AG04450 (cell line): ENCODE measurements around the gene COL11A2. TPM values are rescaled to one million over a fixed set of nuclear protein-coding genes. Genes with fewer than 3 reads are reported as not detected.

Source experiments
- CTCF ChIA-PET: fragments of 300-600, 350-600 bp; formaldehyde crosslinking; extraction: SDS; loops from one replicate; lab custom pipeline; 2022; ENCODE audit warnings: antibody characterized with exemption, inconsistent platforms; lab: Charles Lee
- POLR2A ChIA-PET: fragments of 350-600 bp; formaldehyde crosslinking; extraction: SDS; loops from one replicate; lab custom pipeline; 2021; ENCODE audit warnings: antibody characterized with exemption, inconsistent platforms; lab: Yijun Ruan, JAX
- DNase-seq: peaks from one replicate; pipeline ENCODE4 v3.0.0-alpha.2; 2011; ENCODE audit warnings: low read depth, low spot score
- H3K27ac ChIP-seq: one replicate; pipeline ENCODE4 v1.5.1; 2012; ENCODE audit warnings: low read depth, low read length, control low read depth
- H3K27me3 ChIP-seq: one replicate; pipeline ENCODE4 v1.6.0; 2012; ENCODE audit warnings: low read length; ENCODE audit not compliant: control insufficient read depth, insufficient read depth
- H3K4me3 ChIP-seq: 2 replicates; pipeline ENCODE4 v1.5.1; 2011; ENCODE audit warnings: mild to moderate bottlenecking, low read depth, low read length, control low read depth
- H3K9me3 ChIP-seq: 2 replicates; pipeline ENCODE4 v1.5.1; 2012; ENCODE audit warnings: low read length; ENCODE audit not compliant: control insufficient read depth, insufficient read depth
- CTCF ChIP-seq: IDR thresholded peaks from 2 replicates; pipeline ENCODE4 v1.5.1; 2011; ENCODE audit warnings: low read depth, low read length, control low read depth, inconsistent platforms
- polyA plus RNA-seq: library from polyadenylated mRNA; depleted of rRNA; stranded (reverse); fragments of >200 nt; gene quantifications from 2 replicates; pipeline ENCODE4 v1.2.3, GENCODE V29; 2011

COL11A2 gene
- polyA plus RNA-seq, 1 experiment, result 0.26 TPM

GRCh38 chr6:33173535-33174180 lies 18.6 kb downstream of the COL11A2 start:
- DNase-seq, result no peak
- CTCF ChIA-PET, result interaction anchor here (0.6 to 1.7 kb wide), 7 partner anchors 9 to 288 kb away, joined by 3 to 6 read pairs (median 5); partner anchors contain the start of gene HLA-DMA
- POLR2A ChIA-PET, result no interaction called here
- no peak overlapping the region for H3K4me3 ChIP-seq
- H3K9me3 ChIP-seq, result no peaks in the 10 kb centered on the region; the same call in 1 of the 2 replicates
- H3K27ac ChIP-seq, result no peak overlapping the region
- peaks cover 19% of the 10 kb centered on the region for H3K27me3 ChIP-seq
- no peak for TF ChIP-seq CTCF

GRCh38 chr6:33172688-33173534 lies 19.4 kb downstream of the COL11A2 start:
- Histone ChIP-seq H3K27me3 (peaks cover 19% of the 10 kb centered on the region), H3K9me3 (no peaks in the 10 kb centered on the region; the same call in 1 of the 2 replicates), H3K27ac (no peak overlapping the region), H3K4me3 (no peak overlapping the region)
- TF ChIP-seq CTCF, result peak; percentile 78
- no peak for DNase-seq
- ChIA-PET POLR2A (no interaction called here), CTCF (interaction anchor here (0.6 to 1.7 kb wide), 16 partner anchors 11 to 287 kb away, joined by 3 to 15 read pairs (median 4); partner anchors contain the start of gene HLA-DMA)

- CTCF ChIA-PET, result interaction anchor here (0.6 to 1.7 kb wide), 12 partner anchors 12 to 287 kb away, joined by 3 to 15 read pairs (median 4); partner anchors contain the start of gene HLA-DMA
Measured at GRCh38 chr6:33171880-33172687, 20.2 kb downstream of the COL11A2 start.

More at GRCh38 chr6:33171880-33172687, 20.2 kb downstream of the COL11A2 start:
- no peak for DNase-seq
- no peak overlapping the region for H3K27ac ChIP-seq
- H3K4me3 ChIP-seq, result no peak overlapping the region
- no peak for TF ChIP-seq CTCF
- POLR2A ChIA-PET, result no interaction called here
- no peaks in the 10 kb centered on the region; the same call in 1 of the 2 replicates for H3K9me3 ChIP-seq
- H3K27me3 ChIP-seq, result peaks cover 19% of the 10 kb centered on the region
